IPS-NIHi11 (cell line): ENCODE data around the gene ZNF224.
"Not testable (repeated sequence)": the region's sequence is repeated elsewhere in the genome, so short reads cannot be mapped to it uniquely, and the experiment has no call there.

ENCODE experiments used
- DNase-seq: peaks from one replicate; pipeline ENCODE4 v3.0.0; 2012; ENCODE audit warnings: mixed read lengths, low spot score

The ZNF224 gene

DNA sequence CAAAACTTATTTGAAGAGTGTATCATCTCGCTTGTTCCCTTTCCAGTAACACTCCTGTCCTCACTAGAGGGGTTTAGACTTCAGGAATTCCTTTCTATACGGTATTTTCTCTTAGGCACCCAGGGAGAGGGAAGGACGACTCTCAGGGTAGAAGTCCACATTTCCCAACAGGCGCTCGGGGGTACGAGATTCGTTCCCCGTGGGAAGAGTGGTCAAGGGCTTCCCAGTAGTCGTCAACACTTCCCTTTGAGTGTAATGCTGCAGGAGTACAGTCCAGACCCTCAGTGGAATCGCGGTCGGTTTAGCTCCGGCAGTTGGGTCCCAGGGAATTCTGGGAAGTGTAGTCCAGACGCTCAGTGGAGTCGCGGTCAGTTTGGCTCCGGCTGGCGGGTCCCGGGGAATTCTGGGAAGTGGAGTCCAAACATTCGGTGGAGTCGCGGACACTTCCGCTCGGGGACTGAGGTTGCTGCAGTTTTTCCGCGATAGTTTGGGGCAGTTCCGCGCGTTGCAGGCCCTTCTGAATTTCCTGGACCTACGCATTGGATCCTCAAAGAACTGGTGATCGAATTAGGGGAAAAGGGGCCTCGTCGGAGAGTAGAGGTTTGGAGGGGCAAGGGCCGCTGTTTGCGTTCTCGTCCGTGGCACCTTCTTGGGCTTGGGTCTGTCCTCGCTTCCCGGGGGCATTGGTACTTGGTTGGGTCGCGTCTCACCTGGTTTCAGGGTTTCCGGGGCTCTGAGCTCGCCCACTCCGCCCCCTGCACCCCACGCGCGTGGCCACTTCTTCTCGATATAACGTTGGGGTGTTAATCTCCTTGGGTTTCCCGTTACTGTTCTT lies at the start of gene ZNF224:
Gene ZNF224 (plus strand): TSS at position 431 of the 835 bp plus-strand sequence. CDS start 3,513 bp downstream, outside the sequence.
- peak; percentile 92 for DNase-seq

DNA sequence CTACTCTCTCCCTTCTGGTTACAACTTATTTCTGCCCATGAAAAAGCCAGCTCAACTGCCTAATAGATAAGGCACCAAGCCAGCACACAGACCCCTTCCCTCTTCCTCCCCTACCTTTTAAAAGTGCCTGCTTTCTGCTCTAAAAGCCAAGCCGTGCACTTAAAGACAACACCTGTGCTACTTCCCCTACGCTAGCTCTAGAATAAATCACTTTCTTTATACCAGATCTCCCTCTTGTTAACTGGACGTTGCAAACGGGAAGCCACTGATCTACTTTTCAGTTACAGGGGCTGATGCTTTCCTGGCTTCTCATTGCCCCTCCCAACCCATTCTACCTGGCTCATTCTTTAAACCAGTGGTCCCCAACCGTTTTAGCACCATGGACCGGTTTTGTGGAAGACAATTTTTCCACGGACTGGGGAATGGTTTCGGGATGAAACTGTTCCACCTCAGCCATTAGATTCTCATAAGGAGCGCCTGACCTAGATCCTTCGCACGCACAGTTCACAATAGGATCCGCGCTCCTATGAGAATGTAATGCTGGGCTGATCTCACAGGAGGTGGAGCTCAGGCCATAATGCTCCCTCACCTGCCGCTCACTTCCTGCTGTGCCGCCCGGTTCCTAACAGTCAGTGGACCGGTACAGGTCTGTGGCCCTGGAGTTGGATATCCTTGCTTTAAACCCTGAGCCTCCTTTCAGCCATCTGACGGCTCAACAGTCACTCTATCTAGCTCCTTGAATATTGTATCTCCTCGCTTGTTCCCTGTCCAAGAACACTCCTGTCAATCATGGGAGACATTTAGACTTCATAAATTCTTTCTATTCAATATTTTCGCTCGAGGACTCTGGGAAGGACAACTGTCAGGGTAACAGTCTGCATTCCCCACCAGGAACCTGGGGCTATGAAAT lies 43.2 kb upstream of the ZNF224 start:
- no peak for DNase-seq

DNA sequence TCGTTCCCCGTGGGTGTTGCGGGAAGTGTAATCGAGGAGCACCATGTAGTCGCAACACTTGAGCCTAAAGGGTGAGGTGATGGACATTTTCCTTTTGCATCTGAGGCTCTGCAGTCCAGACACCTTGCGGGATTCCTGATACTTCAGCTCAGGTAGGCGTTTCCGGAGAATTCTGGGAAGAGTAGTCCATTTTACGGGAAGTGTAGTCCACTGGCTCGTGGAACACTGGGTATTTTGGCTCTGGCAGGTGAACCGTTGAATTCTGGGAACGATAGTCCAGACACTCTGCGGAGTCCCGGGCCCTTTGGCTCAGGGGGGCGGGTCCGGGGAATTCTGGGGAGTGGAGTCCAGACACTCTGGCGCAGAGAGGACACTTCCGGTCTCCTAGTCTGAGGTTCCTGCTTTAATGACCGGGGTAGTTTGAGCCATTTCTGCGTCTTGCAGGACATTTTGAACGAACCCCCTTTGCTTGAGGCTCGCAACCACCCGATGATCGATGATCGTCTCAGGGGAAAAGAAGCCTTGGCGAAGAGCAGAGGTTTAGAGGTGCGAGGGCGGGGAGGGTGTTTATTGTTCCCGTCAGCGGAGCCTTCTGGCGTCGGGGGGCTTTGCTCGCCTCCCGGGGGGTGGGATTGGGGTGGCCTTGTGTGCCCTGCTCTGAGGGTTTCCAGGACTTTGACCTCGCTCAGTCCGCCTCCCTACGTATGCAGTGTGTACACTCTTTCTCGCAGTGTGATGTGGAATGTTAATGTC lies 42.3 kb upstream of the ZNF224 start, which contains the start of gene ZNF223:
Gene ZNF223 (plus strand): TSS at position 387 of the 753 bp plus-strand sequence. CDS start 3,141 bp downstream, outside the sequence.
- DNase-seq, result peak; percentile 98

DNA sequence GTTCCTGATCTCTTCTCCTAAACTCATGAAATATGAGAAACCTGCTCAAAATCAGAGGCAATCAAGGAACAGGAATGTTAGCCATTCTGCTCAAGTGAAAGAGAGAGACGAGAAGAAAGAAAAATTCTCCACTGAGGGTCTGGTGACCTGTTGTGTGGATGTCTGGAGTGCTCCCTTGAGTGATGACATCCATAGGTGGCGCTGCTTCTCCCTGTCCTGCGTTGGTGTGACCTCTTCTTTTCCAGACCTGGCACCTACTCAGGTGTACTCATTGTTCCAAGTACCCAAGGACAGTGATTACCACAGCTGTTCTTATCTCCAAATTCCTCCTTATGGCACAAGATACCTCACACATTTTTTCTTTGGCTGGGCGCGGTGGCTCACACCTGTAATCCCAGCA lies 38.3 kb upstream of the ZNF224 start:
- DNase-seq, result peak; percentile 11

DNA sequence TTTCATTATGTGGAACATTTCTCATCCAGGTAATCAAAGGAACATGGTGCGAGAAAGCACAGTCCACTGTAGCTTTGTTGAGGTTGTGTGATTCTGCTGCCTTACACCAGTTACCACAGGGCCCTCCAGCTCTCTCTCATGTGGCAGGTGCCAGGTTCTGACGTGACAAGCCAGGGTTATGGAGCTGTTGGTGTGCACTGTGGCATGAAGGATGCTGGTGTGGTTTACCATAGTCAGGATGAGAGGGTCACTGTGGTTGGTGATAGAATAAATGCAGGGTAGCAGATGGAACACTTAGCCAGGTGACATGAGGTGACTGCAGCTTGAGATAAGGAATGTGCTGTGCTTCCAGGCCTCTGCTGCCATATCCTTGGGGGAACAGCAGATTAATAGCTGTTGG lies 34.9 kb upstream of the ZNF224 start:
- no peak for DNase-seq

DNA sequence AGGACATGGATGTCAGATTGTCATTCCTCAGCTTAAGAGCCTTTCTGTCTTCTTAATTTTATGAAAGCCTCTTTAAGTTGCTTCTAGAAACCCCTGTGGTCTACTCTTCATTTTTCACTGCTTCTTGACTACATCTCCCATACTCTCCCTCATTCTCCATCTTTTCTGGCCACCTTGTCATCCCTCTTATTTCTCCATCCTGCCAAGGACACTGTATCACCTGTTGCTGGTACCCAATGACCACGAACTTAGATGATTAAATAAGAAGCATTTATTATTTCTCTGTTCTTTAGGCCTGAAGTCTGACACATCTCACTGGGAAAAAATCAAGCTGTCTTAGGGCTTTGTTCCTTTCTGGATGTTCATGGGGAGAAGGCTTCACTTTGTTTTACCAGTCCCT lies 33.1 kb upstream of the ZNF224 start:
- no peak for DNase-seq

DNA sequence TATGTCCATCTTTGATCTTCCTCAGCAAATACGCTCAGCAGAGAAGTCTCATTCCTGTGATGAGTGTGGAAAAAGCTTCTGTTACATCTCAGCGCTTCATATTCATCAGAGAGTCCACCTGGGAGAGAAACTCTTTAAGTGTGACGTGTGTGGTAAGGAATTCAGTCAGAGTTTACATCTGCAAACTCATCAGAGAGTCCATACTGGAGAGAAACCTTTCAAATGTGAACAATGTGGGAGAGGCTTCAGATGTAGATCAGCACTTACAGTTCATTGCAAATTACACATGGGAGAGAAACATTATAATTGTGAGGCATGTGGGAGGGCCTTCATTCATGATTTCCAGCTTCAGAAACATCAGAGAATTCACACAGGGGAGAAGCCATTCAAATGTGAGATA lies 27.9 kb upstream of the ZNF224 start:
- no peak for DNase-seq

DNA sequence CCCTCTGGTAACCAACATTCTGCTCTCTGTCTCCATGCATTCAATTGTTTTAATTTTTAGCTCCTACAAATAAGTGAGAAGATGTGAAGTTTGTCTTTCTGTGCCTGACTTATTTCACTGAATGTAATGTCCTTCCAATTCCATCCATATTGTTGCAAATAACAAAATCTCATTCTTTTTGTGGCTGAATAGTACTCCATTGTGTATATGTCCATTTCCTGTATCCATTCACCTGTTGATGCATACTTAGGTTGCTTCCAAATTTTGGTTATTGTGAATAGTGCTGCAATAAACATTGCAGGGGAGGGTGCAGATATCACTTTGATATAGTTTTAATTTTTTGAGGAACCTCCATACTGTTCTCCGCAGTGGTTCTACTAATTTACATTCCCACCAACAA lies 24.7 kb upstream of the ZNF224 start:
- DNase-seq, result no peak

DNA sequence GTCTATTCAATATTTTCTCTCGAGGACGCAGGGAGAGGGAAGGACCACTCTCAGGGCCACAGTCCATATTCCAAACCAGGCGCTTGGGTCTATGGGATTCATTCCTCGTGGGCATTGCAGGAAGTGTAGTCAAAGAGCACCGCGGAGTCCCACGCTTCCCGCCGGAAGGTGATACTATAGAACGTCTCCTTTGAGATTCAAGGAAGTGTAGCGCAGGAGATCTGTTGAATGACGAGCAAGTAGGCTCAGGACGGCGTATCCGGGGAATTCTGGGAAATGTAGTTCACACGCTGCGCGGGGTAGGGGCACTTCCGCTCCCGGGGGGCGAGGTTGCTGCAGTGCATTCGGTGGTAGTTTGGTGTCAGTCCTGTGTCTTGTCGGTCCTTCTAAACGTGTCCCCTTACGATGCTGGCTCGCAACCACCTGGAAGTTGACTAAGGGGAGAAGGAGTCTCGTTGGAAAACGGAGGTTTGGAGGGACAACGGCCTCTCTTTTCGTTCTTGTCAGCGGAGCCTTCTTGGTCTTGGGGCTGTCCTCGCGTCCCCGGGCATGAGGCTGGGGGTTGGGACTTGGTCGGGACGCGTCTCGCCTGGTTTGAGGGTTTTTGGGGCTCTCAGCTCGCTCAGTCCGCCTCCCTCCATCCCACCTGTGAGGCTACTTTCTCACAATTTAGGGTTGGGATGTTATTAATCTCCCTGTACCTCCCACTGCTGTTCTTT lies 22.2 kb upstream of the ZNF224 start, which contains the start of gene ZNF284:
Gene ZNF284 (plus strand): TSS at position 336 of the 719 bp plus-strand sequence. CDS start 4,231 bp downstream, outside the sequence.
- DNase-seq, result peak; percentile 94

DNA sequence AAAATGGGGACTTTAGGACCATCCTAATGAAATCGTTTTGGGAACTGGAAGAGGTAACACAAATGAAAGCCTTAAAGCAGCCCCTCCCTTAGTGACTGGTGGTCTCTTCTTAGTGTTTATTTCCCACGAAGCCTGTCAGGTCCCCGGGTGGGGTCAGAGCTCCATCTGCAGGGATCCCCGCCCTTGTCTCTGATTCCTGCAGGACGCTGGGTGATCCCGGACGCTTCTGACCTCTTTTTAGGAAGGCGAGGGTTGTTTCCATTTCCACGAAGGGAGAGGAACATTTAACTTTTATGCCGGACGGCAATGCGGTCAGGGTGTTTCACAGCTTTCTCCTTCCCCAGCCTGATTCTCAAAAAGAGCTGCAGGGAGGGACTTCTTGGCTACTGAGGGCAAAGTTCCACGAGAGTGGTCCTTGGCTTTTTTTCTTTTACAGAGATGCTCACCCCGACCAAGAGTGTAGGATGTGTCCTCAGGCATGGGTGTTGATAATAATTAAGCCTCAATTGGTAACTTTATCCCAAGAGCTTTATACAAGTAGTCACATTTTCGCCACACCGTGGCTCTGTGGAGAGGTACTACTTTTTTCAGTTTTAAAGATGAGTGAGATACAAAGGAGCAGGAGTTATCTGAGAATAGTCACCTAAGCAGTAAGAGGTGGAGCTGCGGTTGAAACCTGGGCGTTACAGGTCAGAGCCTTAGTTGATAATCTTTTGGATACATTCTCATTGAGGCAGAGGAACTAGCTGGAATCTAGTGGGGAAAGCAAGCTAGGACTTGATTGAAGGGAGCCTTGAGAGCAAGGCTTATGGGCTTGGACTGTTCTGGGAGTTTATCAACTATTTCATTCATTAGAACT lies 21.4 kb upstream of the ZNF224 start:
- DNase-seq, result no peak

DNA sequence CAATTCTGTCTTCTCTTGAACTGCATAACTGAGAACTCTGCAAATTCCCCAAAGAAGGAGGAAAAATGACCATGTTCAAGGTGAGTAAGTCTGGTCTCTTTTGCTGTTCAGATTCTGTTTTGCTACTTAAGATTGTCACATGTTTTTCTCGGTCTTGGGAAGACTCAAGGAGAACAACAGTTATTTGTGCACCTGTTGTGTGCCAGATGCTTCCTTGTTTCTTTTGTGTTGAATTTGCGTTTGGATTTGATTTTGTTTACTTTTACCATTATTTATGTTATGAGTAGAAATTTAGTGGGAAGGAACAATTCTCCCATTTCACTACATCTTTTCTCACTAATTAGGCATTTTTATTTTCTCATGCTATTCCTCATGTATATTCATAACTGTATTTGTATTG lies 17.8 kb upstream of the ZNF224 start:
- no peak for DNase-seq

DNA sequence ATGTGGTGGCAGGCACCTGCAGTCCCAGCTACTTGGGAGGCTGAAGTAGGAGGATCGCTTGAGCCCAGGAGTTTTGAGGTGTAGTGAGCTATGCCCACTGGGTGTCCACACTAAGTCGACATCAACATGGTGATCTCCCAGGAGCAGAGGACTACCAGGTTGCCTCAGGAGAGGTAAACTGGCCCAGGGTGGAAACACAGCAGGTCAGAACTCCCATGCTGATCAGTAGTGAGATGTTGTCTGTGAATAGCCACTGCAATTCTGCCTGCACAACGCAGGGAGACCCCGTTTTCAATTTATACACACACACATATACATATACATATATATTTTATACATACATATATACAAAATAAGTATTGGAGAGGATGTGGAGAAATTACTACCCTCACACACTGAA lies 2.1 kb upstream of the ZNF224 start:
- DNase-seq, result no peak

DNA sequence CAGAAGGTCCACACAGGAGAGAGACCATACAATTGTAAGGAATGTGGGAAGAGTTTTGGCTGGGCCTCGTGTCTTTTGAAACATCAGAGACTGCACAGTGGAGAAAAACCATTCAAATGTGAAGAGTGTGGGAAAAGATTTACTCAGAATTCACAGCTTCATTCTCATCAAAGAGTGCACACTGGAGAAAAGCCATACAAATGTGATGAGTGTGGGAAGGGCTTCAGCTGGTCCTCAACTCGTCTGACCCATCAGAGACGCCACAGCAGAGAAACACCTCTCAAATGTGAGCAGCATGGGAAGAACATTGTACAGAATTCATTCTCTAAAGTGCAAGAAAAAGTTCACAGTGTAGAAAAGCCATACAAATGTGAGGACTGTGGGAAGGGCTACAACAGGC lies 13.6 kb downstream of the ZNF224 start:
- no peak for DNase-seq

DNA sequence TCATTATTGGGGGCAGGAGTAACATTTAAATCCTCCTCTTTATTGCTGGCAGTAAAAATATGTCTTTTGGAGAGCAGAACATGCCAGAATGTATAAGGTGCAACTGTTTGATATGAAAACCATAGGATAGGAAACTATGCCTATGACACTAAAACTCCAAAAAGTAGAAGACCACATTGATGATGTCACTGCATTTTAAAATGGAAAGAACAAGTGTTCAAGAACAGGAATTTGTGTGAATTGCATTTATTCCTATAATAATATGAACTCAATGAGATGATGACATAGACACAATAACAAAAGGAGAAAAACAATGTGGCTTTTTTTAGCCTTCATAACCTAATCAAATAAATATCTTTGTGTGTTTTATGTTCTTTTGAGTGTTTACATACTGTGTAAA lies 15.3 kb downstream of the ZNF224 start:
- no peak for DNase-seq

DNA sequence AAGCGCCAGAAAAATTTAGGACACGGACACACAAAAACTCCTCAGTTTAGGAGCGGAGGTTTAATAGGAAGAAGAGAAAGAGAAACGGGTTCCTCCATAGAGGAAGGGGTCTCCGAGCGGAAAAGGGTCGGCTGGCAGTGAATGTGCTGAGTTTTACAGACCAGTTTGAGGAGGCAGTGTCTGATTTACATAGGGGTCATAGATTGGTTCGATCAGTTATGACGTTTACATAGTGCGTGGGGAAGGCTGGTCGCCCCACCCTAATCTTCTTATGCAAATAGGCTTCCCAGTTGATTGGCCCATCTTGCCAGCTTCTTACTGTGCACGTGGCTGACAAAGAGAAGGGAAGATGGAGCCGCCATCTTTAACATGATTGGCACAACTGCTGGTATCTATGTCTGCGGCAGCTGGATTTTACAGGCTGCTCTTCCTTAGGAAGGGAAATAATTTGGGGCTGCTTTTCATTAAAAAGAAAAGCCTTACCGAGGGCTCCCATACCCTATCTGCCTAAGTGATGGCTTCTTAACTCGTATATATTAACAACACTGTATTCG lies 17.8 kb downstream of the ZNF224 start:
- peak; percentile 31 for DNase-seq

DNA sequence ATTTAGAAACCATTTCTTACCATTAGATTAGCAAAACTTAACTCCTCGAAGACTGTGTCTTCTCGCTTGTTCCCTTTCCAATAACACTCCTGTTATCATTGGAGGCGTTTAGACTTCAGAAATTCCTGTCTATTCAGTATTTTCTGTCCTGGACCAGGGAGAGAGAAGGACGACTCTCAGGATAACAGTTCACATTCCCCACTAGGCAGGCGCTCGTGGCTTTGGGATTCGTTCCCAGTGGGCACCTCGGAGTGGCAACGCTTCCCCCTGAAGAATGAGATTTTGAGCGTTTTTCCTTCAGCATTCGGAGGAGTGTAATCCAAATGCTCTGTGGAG lies 18.6 kb downstream of the ZNF224 start:
- DNase-seq, result no peak

DNA sequence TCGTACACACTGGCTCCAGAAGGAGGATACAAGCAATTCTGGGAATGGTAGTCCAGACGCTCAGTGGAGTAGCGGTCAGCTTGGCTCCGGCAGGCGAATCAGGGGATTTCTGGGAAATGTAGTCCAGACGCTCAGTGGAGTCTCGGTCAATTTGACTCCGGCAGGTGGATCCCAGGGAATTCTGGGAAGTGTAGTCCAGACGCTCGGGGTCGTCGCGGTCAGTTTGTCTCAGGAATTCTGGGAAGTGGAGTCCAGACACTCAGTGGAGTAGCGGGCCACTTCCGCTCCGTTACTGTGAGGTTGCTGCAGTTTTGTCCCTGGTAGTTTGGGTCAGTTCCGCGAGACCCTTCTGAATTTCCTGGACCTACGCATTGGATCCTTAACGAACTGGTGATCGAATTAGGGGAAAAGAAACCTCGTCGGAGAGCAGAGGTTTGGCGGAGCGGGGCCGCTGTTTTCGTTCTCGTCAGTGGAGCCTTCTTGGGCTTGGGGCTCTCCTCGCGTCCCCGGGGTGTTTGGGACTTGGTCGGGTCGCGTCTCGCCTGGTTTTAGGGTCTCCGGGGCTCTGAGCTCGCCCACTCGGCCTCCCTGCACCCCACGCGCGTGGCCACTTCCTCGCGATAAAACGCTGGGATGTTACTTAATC lies 19.1 kb downstream of the ZNF224 start, which contains the start of gene ZNF225:
Gene ZNF225 (plus strand): TSS at position 262 of the 646 bp plus-strand sequence. CDS start 2,429 bp downstream, outside the sequence.
- DNase-seq, result peak; percentile 89

DNA sequence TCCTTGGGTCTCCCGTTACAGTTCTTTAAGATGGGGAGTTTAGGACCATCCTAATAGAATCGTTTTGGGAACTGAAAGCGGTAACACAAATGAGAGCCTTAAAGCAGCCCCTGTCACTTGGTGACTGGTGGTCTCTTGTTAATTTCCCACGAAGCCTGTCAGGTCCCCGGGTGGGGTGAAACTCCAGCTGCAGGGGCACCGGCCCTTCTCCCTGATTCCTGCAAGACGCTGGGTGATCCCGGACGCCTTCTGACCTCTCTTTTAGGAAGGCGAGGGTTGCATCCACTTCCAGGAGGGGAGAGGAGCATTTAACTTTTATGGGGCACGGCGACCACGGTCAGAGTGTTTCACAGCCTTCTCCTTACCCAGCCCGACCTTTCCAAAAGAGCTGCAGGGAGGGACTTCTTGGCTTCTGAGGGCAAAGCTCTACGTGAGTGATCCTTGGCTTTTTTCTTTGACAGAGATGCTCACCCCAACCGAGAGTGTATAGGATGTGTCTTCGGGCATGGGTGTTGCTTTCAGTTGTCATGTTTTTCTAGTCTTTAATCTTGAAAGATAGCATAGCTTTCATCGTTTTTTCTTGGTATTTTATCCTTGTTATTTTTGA lies 19.7 kb downstream of the ZNF224 start:
- peak; percentile 12 for DNase-seq

DNA sequence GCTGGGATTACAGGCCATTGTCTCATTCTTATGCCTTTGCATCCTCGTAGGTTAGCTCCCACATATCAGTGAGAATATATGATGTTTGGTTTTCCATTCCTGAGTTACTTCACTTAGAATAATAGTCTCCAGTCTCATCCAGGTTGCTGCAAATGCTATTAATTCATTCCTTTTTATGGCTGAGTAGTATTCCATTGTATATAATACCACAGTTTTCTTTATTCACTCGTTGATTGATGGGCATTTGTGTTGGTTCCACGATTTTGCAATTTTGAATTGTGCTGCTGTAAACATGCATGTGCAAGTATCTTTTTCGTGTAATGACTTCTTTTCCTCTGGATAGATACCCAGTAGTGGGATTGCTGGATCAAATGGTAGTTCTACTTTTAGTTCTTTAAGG lies 27.0 kb downstream of the ZNF224 start:
- not testable (repeated sequence) for DNase-seq
